HepG2 (cell line): ENCODE measurements around the gene DIS3L2. TPM values are rescaled to one million over a fixed set of nuclear protein-coding genes. Genes with fewer than 3 reads are reported as not detected.

Experiments used
- ATAC-seq: fragments of 200-7000 bp; cut with Tn5 transposase; 3 replicates; pipeline ENCODE4 v1.9.1; 2020; ENCODE audit warnings: mild to moderate bottlenecking, moderate library complexity
- BruUV-seq: library from RNA; stranded (reverse); fragments of 400-500 nt; replicated peaks from 2 replicates; lab custom pipeline; 2021; lab: Mats Ljungman, UMichigan
- CTCF ChIA-PET: fragments of 300-600 bp; formaldehyde crosslinking; extraction: SDS; loops from one replicate; lab custom pipeline; 2021; ENCODE audit warnings: low total read pairs, inconsistent platforms, low intra/inter-chr PET ratio; lab: Yijun Ruan, JAX
- POLR2A ChIA-PET: fragments of 350-600 bp; sonication (Branson Sonifier 250); formaldehyde crosslinking; loops from one replicate; lab custom pipeline; 2020; ENCODE audit warnings: antibody characterized with exemption, inconsistent platforms; lab: Yijun Ruan, JAX
- DNase-seq: peaks from one replicate; pipeline ENCODE4 v3.0.0-alpha.2; 2015; ENCODE audit warnings: low spot score
- FAIRE-seq: peaks from 3 replicates; lab custom pipeline; 2011; peaks lifted over from hg19 to GRCh38; lab: Jason Lieb, UNC
- H2AFZ ChIP-seq: one replicate; pipeline ENCODE4 v1.6.1; 2011; ENCODE audit warnings: low read length, inconsistent platforms
- H3K27ac ChIP-seq: fragments of 300-600 bp; 3 replicates; pipeline ENCODE4 v1.8.0; 2011; ENCODE audit warnings: mixed run types, mild to moderate bottlenecking, mixed read lengths, low read length, inconsistent platforms; ENCODE audit not compliant: insufficient read depth; ENCODE audit errors: extremely low read length
- H3K27me3 ChIP-seq, 2 experiments: fragments of 200-600 bp in 1 of 2; 2 replicates in 1 of 2; 3 replicates in 1 of 2; pipeline versions ENCODE4 v1.6.0 to v1.8.0; 2011; ENCODE audit warnings: low read length in 2 of 2, mild to moderate bottlenecking in 2 of 2, moderate library complexity in 2 of 2, inconsistent platforms in 1 of 2; ENCODE audit not compliant: insufficient read depth in 2 of 2, control insufficient read depth in 1 of 2
- H3K36me3 ChIP-seq, 2 experiments: fragments of 200-600 bp in 1 of 2; replicated peaks in 1 of 2; 2 replicates in 1 of 2; 3 replicates in 1 of 2; pipeline versions ENCODE4 v1.5.1 to v1.8.0; 2011; ENCODE audit warnings: low read length in 2 of 2, inconsistent platforms in 1 of 2; ENCODE audit not compliant: insufficient read depth in 2 of 2, control insufficient read depth in 1 of 2
- H3K4me1 ChIP-seq: 2 replicates; pipeline ENCODE4 v1.5.1; 2012; ENCODE audit warnings: low read length, inconsistent platforms; ENCODE audit not compliant: insufficient read depth
- H3K4me2 ChIP-seq: 2 replicates; pipeline ENCODE4 v1.6.0; 2011; ENCODE audit warnings: low read depth, low read length, inconsistent platforms
- H3K4me3 ChIP-seq, 3 experiments: fragments of 200-600 bp in 1 of 3; sonication (generic), shearing (Covaris generic) in 1 of 3; replicated peaks in 1 of 3; 2 replicates each; pipeline ENCODE4 v1.5.1; 2011 to 2016; ENCODE audit warnings: low read length in 3 of 3, inconsistent platforms in 2 of 3, low read depth in 2 of 3, mild to moderate bottlenecking in 2 of 3, control low read depth in 1 of 3, mixed read lengths in 1 of 3; ENCODE audit not compliant: insufficient read depth in 1 of 3
- H3K79me2 ChIP-seq: one replicate; pipeline ENCODE4 v1.6.1; 2011; ENCODE audit warnings: low read length, inconsistent platforms; ENCODE audit not compliant: insufficient read depth
- H3K9ac ChIP-seq: 2 replicates; pipeline ENCODE4 v1.6.0; 2011; ENCODE audit warnings: mild to moderate bottlenecking, low read depth, low read length, inconsistent platforms; ENCODE audit not compliant: insufficient read depth
- H3K9me3 ChIP-seq: 2 replicates; pipeline ENCODE4 v1.5.1; 2012; ENCODE audit warnings: mild to moderate bottlenecking, low read length
- H4K20me1 ChIP-seq: 2 replicates; pipeline ENCODE4 v1.6.0; 2011; ENCODE audit warnings: inconsistent platforms, mild to moderate bottlenecking, low read length, moderate library complexity; ENCODE audit not compliant: insufficient read depth
- HCFC1 ChIP-seq: fragments of 150-350 bp; IDR thresholded peaks from 2 replicates; pipeline ENCODE4 v1.6.1; 2014; ENCODE audit warnings: low read depth, low read length
- KAT2B ChIP-seq: fragments of 150-350 bp; IDR thresholded peaks from 2 replicates; pipeline ENCODE4 v1.6.1; 2014; ENCODE audit warnings: low read depth, low read length, borderline replicate concordance
- KLF13 ChIP-seq: sonication (generic); formaldehyde crosslinking; IDR thresholded peaks from 2 replicates; pipeline ENCODE4 v1.4.0; 2020; ENCODE audit warnings: mild to moderate bottlenecking, missing genetic modification reagents
- NR2F2 ChIP-seq: IDR thresholded peaks from 2 replicates; pipeline ENCODE4 v1.6.1; 2012; ENCODE audit warnings: low read depth, inconsistent platforms, borderline replicate concordance
- PITX1 ChIP-seq: sonication (generic); formaldehyde crosslinking; IDR thresholded peaks from 2 replicates; pipeline ENCODE4 v1.5.1; 2020; ENCODE audit warnings: mild to moderate bottlenecking, missing genetic modification reagents
- SALL2 ChIP-seq: sonication (generic); formaldehyde crosslinking; IDR thresholded peaks from 2 replicates; pipeline ENCODE4 v1.8.1; 2023; ENCODE audit warnings: mild to moderate bottlenecking, missing genetic modification reagents, inconsistent platforms
- SP4 ChIP-seq: sonication (generic); formaldehyde crosslinking; IDR thresholded peaks from 2 replicates; pipeline ENCODE4 v1.8.1; 2023; ENCODE audit warnings: mild to moderate bottlenecking, missing genetic modification reagents
- YEATS2 ChIP-seq: sonication (generic); formaldehyde crosslinking; IDR thresholded peaks from 2 replicates; pipeline ENCODE4 v1.4.0; 2020; ENCODE audit warnings: missing genetic modification reagents, borderline replicate concordance
- ZNF468 ChIP-seq: sonication (generic); formaldehyde crosslinking; IDR thresholded peaks from 2 replicates; pipeline ENCODE4 v1.8.0; 2022; ENCODE audit warnings: mild to moderate bottlenecking, moderate library complexity, missing genetic modification reagents
- ZNF546 ChIP-seq: sonication (generic); formaldehyde crosslinking; conservative IDR thresholded peaks from 2 replicates; pipeline ENCODE4 v1.8.1; 2023; ENCODE audit warnings: mild to moderate bottlenecking, missing genetic modification reagents
- ZNF572 ChIP-seq: sonication (generic); formaldehyde crosslinking; IDR thresholded peaks from 2 replicates; pipeline ENCODE4 v1.5.1; 2020; ENCODE audit warnings: mild to moderate bottlenecking, missing genetic modification reagents
- ZNF746 ChIP-seq: sonication (generic); formaldehyde crosslinking; IDR thresholded peaks from 2 replicates; pipeline ENCODE4 v1.8.0; 2022; ENCODE audit warnings: mild to moderate bottlenecking, missing genetic modification reagents
- ZNF747 ChIP-seq: sonication (generic); formaldehyde crosslinking; IDR thresholded peaks from 2 replicates; pipeline ENCODE4 v1.8.1; 2023; ENCODE audit warnings: missing genetic modification reagents, mild to moderate bottlenecking, borderline replicate concordance
- WGBS: methylation state at CpG from one replicate; pipeline ENCODE4 v1.1.6; 2017; ENCODE audit warnings: low lambda C conversion rate; 5-methylcytosine and 5-hydroxymethylcytosine counted together
- in situ Hi-C: cut with HindIII; loops from 2 replicates; pipeline ENCODE4 v1.10.0; 2017; ENCODE audit warnings: low pct_unique_long_range_greater_than_20kb; ENCODE audit not compliant: extremely low pct_ligation_motif_present
- intact Hi-C: fragments of 100-400 bp; cut with micrococcal nuclease; formaldehyde crosslinking; loops from one replicate; pipeline ENCODE4 v1.10.0; 2022; ENCODE audit not compliant: unreplicated experiment
- polyA plus RNA-seq, 8 experiments: library from polyadenylated mRNA; depleted of rRNA in 3 of 8; stranded (reverse) in 7 of 8; unstranded in 1 of 8; fragments of >200 nt; fragmentation: Illumina TruSeq in 4 of 8; extraction: Trizol in 4 of 8; gene quantifications; 2 replicates each; pipeline versions ENCODE4 v1.2.1 to v1.2.3, GENCODE V29; 2011 to 2016; ENCODE audit warnings: low read depth in 4 of 8, missing spikeins in 1 of 8, mixed read lengths in 1 of 8; ENCODE audit not compliant: insufficient read depth in 1 of 8
- total RNA-seq, 5 experiments: library from RNA; depleted of rRNA; stranded (reverse); fragments of >200 nt; fragmentation: Illumina TruSeq; extraction: Trizol; gene quantifications; 2 replicates each; pipeline ENCODE4 v1.2.3, GENCODE V29; 2016; ENCODE audit warnings: low read depth in 1 of 5
- TF ChIP-seq, protein P1 (sequence below): IDR thresholded peaks from 2 replicates; pipeline ENCODE4 v1.6.1; 2016; ENCODE audit warnings: control low read depth
- TF ChIP-seq, protein P2 (sequence below): sonication (generic); formaldehyde crosslinking; IDR thresholded peaks from 2 replicates; pipeline ENCODE4 v1.5.0; 2020; ENCODE audit warnings: missing genetic modification reagents, mild to moderate bottlenecking, borderline replicate concordance
- TF ChIP-seq, protein P3 (sequence below): sonication (generic); formaldehyde crosslinking; IDR thresholded peaks from 2 replicates; pipeline ENCODE4 v1.4.0; 2020; ENCODE audit warnings: missing genetic modification reagents, borderline replicate concordance
- TF ChIP-seq, protein P4 (sequence below): sonication (generic); formaldehyde crosslinking; IDR thresholded peaks from 2 replicates; pipeline ENCODE4 v1.4.0; 2020; ENCODE audit warnings: missing genetic modification reagents, low read depth, mild to moderate bottlenecking, borderline replicate concordance

DIS3L2 gene
- total and polyA plus RNA-seq, 2 of the 13 experiments (the other 11 are each of a cell fraction or from before 2014, with no cell fraction given): 7.0 to 23.9 TPM

DNA sequence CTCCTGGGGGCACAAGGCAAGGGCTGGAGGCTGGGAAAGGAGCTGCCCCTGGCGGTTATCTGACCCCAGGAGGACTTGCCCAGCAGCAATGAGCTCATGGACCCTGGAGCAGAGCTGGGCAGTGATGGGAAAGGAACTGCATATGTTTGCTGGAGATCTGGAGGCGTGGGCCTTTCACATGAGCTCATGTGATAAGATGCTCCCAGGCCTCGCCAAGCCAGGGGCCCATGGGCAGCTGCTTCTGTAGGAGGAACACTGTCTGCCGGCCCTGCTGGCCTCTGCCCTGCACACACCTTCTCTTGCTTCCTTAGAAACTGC lies 26.3 kb upstream of the DIS3L2 start:
- FAIRE-seq (no peak), DNase-seq (no peak), ATAC-seq (peak; percentile 66)
- Histone ChIP-seq H3K4me2 (peak overlapping the region; percentile 75), H3K9me3 (no peaks in the 10 kb centered on the region), H3K27me3 (peaks cover 5 to 41% of the 10 kb centered on the region in 2 experiments; a peak in 4 of 5 replicates), H3K9ac (no peak overlapping the region), H3K27ac (no peak overlapping the region), H3K79me2 (no peaks in the 10 kb centered on the region), H3K4me3 (peak overlapping the region in 2 of 3 experiments; percentile 15 to 57; a peak in 2 of 6 replicates), H3K4me1 (peaks cover 27% of the 10 kb centered on the region), H4K20me1 (no peaks in the 10 kb centered on the region), H2AFZ (no peak overlapping the region), H3K36me3 (no peaks in the 10 kb centered on the region)
- BruUV-seq: no TSS peak
- POLR2A ChIA-PET: interaction anchor here (0.9 to 1.3 kb wide), 3 partner anchors 10 to 26 kb away, joined by 3 to 4 read pairs (median 3); partner anchors contain the start of genes DIS3L2 and NPPC
- TF ChIP-seq KLF13 (CRISPR knock-in tag) (no peak), KAT2B (no peak), YEATS2 (CRISPR knock-in tag) (0 out of 2 replicates have a peak, but pooled peaks have one; percentile 11), ZNF546 (CRISPR knock-in tag) (no peak), SP4 (CRISPR knock-in tag) (0 out of 2 replicates have a peak, but pooled peaks have one; percentile 0), NR2F2 (no peak), ZNF747 (no peak), SALL2 (CRISPR knock-in tag) (no peak), ZNF572 (CRISPR knock-in tag) (no peak), PITX1 (CRISPR knock-in tag) (no peak), ZNF746 (CRISPR knock-in tag) (no peak), ZNF468 (no peak), HCFC1 (no peak)
- TF ChIP-seq, protein P1, sequence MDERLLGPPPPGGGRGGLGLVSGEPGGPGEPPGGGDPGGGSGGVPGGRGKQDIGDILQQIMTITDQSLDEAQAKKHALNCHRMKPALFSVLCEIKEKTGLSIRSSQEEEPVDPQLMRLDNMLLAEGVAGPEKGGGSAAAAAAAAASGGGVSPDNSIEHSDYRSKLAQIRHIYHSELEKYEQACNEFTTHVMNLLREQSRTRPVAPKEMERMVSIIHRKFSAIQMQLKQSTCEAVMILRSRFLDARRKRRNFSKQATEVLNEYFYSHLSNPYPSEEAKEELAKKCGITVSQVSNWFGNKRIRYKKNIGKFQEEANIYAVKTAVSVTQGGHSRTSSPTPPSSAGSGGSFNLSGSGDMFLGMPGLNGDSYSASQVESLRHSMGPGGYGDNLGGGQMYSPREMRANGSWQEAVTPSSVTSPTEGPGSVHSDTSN (CRISPR knock-in tag): no peak
- TF ChIP-seq, protein P2, sequence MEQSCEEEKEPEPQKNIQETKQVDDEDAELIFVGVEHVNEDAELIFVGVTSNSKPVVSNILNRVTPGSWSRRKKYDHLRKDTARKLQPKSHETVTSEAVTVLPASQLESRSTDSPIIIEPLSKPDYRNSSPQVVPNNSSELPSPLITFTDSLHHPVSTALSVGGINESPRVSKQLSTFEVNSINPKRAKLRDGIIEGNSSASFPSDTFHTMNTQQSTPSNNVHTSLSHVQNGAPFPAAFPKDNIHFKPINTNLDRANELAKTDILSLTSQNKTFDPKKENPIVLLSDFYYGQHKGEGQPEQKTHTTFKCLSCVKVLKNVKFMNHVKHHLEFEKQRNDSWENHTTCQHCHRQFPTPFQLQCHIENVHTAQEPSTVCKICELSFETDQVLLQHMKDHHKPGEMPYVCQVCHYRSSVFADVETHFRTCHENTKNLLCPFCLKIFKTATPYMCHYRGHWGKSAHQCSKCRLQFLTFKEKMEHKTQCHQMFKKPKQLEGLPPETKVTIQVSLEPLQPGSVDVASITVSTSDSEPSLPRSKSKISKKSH: 0 out of 2 replicates have a peak, but pooled peaks have one; percentile 74
- TF ChIP-seq, protein P3, sequence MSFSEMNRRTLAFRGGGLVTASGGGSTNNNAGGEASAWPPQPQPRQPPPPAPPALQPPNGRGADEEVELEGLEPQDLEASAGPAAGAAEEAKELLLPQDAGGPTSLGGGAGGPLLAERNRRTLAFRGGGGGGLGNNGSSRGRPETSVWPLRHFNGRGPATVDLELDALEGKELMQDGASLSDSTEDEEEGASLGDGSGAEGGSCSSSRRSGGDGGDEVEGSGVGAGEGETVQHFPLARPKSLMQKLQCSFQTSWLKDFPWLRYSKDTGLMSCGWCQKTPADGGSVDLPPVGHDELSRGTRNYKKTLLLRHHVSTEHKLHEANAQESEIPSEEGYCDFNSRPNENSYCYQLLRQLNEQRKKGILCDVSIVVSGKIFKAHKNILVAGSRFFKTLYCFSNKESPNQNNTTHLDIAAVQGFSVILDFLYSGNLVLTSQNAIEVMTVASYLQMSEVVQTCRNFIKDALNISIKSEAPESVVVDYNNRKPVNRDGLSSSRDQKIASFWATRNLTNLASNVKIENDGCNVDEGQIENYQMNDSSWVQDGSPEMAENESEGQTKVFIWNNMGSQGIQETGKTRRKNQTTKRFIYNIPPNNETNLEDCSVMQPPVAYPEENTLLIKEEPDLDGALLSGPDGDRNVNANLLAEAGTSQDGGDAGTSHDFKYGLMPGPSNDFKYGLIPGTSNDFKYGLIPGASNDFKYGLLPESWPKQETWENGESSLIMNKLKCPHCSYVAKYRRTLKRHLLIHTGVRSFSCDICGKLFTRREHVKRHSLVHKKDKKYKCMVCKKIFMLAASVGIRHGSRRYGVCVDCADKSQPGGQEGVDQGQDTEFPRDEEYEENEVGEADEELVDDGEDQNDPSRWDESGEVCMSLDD (CRISPR knock-in tag): no peak
- TF ChIP-seq, protein P4, sequence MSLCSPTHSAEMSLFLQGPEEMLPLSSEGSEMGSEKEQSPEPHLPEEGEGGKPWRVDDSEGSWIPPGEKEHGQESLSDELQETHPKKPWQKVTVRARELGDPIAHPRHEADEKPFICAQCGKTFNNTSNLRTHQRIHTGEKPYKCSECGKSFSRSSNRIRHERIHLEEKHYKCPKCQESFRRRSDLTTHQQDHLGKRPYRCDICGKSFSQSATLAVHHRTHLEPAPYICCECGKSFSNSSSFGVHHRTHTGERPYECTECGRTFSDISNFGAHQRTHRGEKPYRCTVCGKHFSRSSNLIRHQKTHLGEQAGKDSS (CRISPR knock-in tag): no peak
- 18% methylated on average over 4 of the region's 4 CpGs for WGBS
- intact Hi-C loops (no loop called here), in situ Hi-C loops (no loop called here)
- CTCF ChIA-PET: no interaction called here
